ENCODE measurements around the gene IL4R. TPM values are rescaled to one million over a fixed set of nuclear protein-coding genes. Genes with fewer than 3 reads are reported as not detected.

The IL4R gene
- total RNA-seq, 2 donors from 2014 or later: 30.6 to 31.6 TPM

- WGBS, 2 experiments (ENCODE audit: insufficient coverage in 1 of 2, insufficient read length in 1 of 2): 93 to 95% methylated on average over 6 to 7 of the region's 7 CpGs
- Histone ChIP-seq H3K4me1 (ENCODE audit: control insufficient read depth, insufficient read depth, low read length) (no peaks in the 10 kb centered on the region), H3K36me3 (ENCODE audit: control insufficient read depth, insufficient read depth, low read length) (no peaks in the 10 kb centered on the region), H3K4me3 (ENCODE audit: low read length) (no peak overlapping the region), H3K9ac (ENCODE audit: extremely low read depth, low read length, poor library complexity, severe bottlenecking) (no peak overlapping the region), H3K9me3 (ENCODE audit: control insufficient read depth, low read length) (no peaks in the 10 kb centered on the region), H3K27ac (ENCODE audit: low read depth, low read length) (no peak overlapping the region), H3K27me3 (ENCODE audit: control insufficient read depth, insufficient read depth, low read length, poor library complexity, severe bottlenecking) (no peaks in the 10 kb centered on the region)
- no peak overlapping the region for H3K27ac Mint-ChIP-seq
- no peak for TF ChIP-seq CTCF (conservative IDR thresholded peaks at IDR 0.05)
- peak overlapping the region; percentile 81 for H3K4me3 Mint-ChIP-seq
- peaks cover 14% of the 10 kb centered on the region for H3K27me3 Mint-ChIP-seq (ENCODE audit: insufficient read depth)
- H3K4me1 Mint-ChIP-seq: peaks cover 11% of the 10 kb centered on the region
- no peaks in the 10 kb centered on the region for H3K36me3 Mint-ChIP-seq (ENCODE audit: low read depth)
- peak; percentile 37 for DNase-seq
- no peaks in the 10 kb centered on the region for H3K9me3 Mint-ChIP-seq
Observed at GRCh38 chr16:27311897-27312303, 1.9 kb upstream of the IL4R start.

- no peaks in the 10 kb centered on the region for H3K9me3 ChIP-seq (ENCODE audit: control insufficient read depth, low read length)
- H3K9me3 Mint-ChIP-seq: no peaks in the 10 kb centered on the region
- peak overlapping the region; percentile 81 for H3K4me3 Mint-ChIP-seq
- no peaks in the 10 kb centered on the region for H3K4me1 ChIP-seq (ENCODE audit: control insufficient read depth, insufficient read depth, low read length)
- DNase-seq: peak; percentile 46
- H3K27ac Mint-ChIP-seq: no peak overlapping the region
- peak overlapping the region; percentile 89 for H3K4me3 ChIP-seq (ENCODE audit: low read length)
- H3K27me3 ChIP-seq (ENCODE audit: control insufficient read depth, insufficient read depth, low read length, poor library complexity, severe bottlenecking): no peaks in the 10 kb centered on the region
- H3K4me1 Mint-ChIP-seq: peaks cover 11% of the 10 kb centered on the region
- no peaks in the 10 kb centered on the region for H3K36me3 ChIP-seq (ENCODE audit: control insufficient read depth, insufficient read depth, low read length)
- no peak for TF ChIP-seq CTCF (conservative IDR thresholded peaks at IDR 0.05)
- 65 to 81% methylated on average over 5 to 11 of the region's 11 CpGs for WGBS, 2 experiments (ENCODE audit: insufficient coverage in 1 of 2, insufficient read length in 1 of 2)
- H3K27ac ChIP-seq (ENCODE audit: low read depth, low read length): no peak overlapping the region
- H3K9ac ChIP-seq (ENCODE audit: extremely low read depth, low read length, poor library complexity, severe bottlenecking): no peak overlapping the region
- H3K27me3 Mint-ChIP-seq (ENCODE audit: insufficient read depth): peaks cover 14% of the 10 kb centered on the region
- H3K36me3 Mint-ChIP-seq (ENCODE audit: low read depth): no peaks in the 10 kb centered on the region
Observed at GRCh38 chr16:27312580-27313421, 973 bp upstream of the IL4R start.

GRCh38 chr16:27314161-27314723 lies 468 bp downstream of the IL4R start:
- no peaks in the 10 kb centered on the region for H3K4me1 ChIP-seq (ENCODE audit: control insufficient read depth, insufficient read depth, low read length)
- H3K36me3 Mint-ChIP-seq (ENCODE audit: low read depth): no peaks in the 10 kb centered on the region
- H3K27ac ChIP-seq (ENCODE audit: low read depth, low read length): no peak overlapping the region
- H3K4me3 ChIP-seq (ENCODE audit: low read length): peak overlapping the region; percentile 89
- H3K9ac ChIP-seq (ENCODE audit: extremely low read depth, low read length, poor library complexity, severe bottlenecking): peak overlapping the region; percentile 67
- 4 to 5% methylated on average over 34 to 39 of the region's 39 CpGs for WGBS, 2 experiments (ENCODE audit: insufficient coverage in 1 of 2, insufficient read length in 1 of 2)
- H3K4me1 Mint-ChIP-seq: peaks cover 21% of the 10 kb centered on the region
- H3K9me3 Mint-ChIP-seq: no peaks in the 10 kb centered on the region
- H3K27ac Mint-ChIP-seq: peak overlapping the region; percentile 84
- no peak for TF ChIP-seq CTCF (conservative IDR thresholded peaks at IDR 0.05)
- peaks cover 14% of the 10 kb centered on the region for H3K27me3 Mint-ChIP-seq (ENCODE audit: insufficient read depth)
- H3K9me3 ChIP-seq (ENCODE audit: control insufficient read depth, low read length): no peaks in the 10 kb centered on the region
- peak; percentile 71 for DNase-seq
- H3K36me3 ChIP-seq (ENCODE audit: control insufficient read depth, insufficient read depth, low read length): no peaks in the 10 kb centered on the region
- H3K27me3 ChIP-seq (ENCODE audit: control insufficient read depth, insufficient read depth, low read length, poor library complexity, severe bottlenecking): no peaks in the 10 kb centered on the region
- peak overlapping the region; percentile 81 for H3K4me3 Mint-ChIP-seq

Data from endodermal cell (in vitro differentiated cells).